ENCODE measurements around the gene NCKAP5.

NCKAP5 gene

DNA sequence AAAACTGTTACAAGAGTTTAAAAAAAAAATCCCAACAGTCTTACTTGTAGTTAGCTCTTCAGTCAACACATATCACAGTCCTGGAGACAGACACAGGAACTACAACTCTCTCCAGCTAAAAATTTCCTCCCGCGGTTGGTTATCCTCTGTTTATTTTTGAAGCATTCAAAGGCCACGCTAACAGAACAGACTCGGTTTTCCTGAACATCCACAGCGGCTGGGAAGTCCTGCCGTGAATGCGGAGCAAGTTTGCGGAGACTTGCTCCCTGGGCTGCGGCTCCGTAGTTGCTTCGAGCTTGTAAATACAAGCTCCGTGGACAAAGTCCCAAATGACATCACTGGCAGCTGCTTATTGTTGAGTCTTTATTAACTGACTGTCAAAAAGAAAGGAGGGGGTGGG, at the start of gene NCKAP5:
Gene NCKAP5 (minus strand): TSS at position 292 of the 400 bp plus-strand sequence. CDS start 50,937 bp downstream, outside the sequence.
- DNase-seq (ENCODE audit: low read depth) = no peak

DNA sequence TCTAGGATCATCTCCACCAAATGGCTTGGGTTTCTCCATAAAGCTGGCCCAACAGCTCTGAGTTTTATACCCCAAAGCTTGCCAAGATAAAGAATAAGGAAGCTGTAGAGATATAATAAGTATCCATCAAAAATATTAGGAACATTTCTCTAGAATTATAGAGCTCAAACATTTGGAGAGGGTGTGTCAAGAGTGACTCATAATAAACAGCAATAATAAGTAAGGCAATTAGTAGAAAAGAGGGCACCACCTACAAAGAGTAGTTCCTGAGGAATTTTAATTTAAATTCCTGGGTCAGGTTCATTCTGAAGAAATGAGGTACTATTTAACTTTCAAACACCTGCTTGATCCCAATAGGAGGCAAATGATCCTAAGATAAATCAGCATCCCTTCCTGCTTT, 41.4 kb upstream of the NCKAP5 start:
- DNase-seq (ENCODE audit: low read depth) = no peak

DNA sequence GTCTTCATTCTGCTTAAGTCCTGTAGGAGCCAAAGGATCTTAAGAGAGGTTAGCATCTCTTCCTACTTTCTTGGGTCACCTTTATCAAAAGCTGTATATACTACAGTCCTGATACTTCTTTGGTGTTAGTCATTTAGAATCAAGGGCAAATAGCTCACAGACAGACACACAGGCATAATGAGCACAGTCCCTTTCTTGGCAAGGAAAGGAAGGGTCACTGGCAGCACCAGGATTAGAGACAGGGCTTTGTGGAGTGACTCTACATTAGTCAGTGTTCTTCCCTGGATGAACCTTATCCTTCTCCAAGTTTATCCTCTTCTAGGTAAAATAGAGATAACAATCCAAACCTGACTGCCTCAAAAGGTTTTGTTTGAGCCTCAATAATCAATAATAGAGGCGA, 40.0 kb upstream of the NCKAP5 start:
- no peak for DNase-seq (ENCODE audit: low read depth)

DNA sequence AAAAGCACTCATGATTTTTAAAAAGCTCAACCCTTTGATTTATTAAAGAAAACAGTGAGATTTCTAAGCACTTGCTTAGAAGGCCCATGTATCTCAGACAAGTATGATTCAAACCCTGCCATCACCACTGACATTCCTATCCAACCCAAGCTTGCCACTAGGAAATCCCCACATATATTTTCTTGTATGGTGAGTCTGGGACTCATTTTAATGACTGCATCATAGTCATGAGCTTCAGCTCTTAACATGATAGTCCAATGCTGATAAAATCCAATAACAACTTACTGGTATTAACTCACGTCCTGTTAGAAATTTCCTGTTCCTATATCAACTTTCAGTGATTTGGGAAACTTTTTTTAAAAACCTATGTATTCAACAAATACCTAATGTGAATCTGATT, 39.4 kb upstream of the NCKAP5 start:
- DNase-seq (ENCODE audit: low read depth) = no peak

DNA sequence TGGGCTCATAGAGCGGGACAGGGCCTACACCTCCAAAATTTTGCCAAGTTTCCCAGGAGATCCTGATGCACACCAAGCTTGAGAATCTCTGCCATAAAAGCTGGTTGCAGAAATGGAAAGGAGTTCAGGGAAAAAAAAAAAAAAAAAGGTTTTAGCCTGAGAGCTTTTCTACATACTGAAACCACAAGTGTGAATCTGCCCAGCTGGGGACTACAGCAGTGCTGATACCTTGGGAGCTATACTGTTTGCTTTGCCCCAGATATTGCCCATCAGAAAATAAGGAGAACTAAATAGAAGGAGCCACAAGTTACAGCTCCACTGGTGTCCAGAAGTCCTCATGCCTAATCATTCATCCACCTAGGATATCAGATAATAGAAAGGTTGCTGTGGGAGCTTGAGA, 38.4 kb upstream of the NCKAP5 start:
- DNase-seq (ENCODE audit: low read depth) = no peak

DNA sequence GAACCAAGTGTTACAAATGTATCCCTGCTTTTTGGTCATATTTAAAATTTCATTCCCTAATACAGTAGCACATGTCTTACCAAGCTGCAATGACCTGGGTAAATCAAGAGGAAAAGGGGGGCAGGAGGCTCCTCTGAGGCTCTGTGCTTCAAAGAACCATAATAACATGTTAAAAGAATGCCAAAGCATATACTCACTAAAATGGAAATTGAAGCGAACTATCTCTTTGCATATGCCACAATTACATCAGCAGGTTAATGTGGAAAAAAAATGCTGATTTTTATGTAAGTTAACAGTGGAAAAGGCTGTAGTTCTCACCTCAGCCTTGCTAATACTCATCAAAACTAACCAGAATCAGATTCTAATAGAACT, 37.5 kb upstream of the NCKAP5 start:
- no peak for DNase-seq (ENCODE audit: low read depth)

DNA sequence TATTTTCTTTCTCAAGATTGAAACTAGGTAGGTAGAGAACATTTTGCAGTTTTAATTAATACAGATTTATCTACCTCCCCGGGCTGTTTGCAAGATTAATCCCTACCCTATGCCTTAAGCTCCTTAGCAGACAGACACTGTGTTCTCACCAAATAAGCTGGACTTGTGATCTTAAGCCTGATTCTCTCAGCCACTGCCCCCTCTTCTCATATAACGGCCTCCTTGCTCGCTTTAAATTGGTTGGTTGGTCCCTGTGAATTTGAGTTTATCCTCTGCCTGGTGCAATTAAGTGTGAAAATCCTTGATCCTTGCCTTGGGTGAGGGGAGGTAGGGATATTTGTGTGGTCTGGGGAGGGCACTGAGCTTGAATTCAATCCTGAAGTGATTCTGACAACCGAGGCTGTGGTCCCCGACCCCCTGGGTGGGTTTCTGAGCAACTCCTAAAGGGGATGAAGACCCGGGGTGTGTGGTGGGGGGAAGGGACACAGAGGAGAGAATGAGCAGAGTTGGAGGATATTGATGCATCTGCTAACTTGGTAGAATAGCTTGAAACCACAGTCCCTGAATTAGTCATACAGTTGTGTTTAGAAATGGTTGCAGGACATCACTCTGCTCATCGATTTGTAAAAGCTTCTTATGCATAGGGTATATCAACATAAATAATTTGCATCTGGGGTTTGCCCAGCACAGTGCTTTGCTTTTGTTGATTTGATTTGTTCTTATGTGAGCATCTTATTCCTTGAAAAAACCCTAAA, 36.9 kb upstream of the NCKAP5 start:
- DNase-seq (ENCODE audit: low read depth) = no peak

DNA sequence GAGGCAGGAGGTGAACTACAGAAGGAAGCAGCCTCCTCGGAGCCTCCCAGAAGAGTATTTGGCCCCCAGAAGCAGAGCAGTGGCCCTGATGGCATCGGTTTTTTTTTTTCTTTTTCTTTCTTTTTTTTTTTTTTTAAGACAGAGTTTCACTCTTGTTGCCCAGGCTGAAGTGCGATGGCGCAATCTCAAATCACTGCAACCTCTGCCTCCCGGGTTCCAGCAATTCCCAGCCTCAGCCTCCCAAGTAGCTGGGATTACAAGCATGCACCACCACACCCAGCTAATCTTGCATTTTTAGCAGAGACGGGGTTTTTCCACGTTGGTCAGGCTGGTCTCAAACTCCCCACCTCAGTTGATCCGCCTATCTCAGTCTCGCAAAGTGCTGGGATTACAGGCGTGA, 34.8 kb upstream of the NCKAP5 start:
- DNase-seq (ENCODE audit: low read depth) = no peak

DNA sequence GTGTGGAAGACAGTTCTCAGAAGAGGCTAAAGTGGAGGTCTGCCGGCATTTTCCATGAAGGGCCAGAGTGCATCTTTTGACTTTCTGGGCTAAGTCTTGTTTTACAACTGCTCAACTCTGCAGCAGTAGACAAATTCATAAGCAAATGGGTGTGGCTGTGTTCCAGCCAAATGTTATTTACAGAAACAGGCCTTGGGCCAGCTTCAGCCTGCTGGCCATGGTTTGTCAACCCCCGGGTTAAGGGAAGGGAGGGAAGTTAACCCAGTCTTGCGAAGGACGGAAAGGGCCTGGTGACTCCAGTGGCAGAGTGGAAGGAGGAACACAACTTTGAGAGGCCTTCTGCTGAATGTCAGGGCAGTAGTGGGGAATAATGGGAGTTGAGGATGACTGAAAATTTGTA, 34.3 kb upstream of the NCKAP5 start:
- no peak for DNase-seq (ENCODE audit: low read depth)

DNA sequence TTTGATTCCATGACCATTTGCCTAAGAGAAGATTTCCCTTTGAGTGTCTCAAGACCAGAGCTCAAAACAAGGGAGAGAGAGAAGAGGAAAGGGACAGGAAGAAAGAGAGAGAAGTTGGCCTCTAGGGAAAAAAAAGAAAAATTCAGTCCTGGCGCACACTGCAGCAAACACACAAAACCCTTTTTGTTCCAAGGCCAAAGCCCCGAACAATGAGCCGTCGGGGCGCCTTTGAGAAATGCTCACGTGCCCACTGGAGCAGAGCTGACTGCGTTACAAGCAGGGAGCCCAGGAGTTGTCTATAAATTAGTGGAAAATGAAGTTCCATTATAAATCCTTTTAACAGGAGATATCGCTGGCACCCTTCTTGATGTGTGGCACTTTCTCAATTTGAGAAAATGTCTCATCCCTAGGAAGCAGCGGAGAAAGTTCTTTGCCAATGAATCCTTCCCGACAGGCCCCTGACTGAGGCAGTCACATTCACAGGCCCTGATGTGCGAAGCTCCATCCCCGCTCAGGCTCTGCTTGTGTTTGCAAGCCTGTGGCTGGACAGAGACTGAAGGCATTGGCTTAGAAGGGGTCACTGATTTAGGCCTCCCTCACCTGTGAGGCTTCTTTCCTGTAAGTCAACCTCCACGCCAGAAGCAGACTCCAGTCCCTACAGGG, 32.1 kb upstream of the NCKAP5 start:
- no peak for DNase-seq (ENCODE audit: low read depth)

DNA sequence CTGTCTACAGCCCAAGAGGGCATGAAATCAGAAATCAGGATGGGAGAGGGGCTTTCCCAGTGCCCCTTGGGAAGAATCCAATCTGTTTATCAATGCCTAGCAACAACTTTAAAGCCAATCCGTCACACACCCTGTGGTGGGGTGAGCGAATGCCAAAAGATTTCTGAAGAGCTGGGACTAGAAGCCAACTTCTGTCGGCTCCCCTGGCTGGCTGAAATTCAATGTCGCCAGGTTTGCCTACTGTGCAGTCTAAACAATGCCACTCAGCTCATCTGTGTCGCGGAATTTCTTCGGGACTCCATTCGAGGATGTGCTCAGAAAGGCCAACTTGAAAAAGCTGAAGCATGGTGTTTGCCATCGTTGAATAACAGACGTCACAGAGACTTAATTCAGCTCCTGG, 31.5 kb upstream of the NCKAP5 start:
- DNase-seq (ENCODE audit: low read depth) = no peak

DNA sequence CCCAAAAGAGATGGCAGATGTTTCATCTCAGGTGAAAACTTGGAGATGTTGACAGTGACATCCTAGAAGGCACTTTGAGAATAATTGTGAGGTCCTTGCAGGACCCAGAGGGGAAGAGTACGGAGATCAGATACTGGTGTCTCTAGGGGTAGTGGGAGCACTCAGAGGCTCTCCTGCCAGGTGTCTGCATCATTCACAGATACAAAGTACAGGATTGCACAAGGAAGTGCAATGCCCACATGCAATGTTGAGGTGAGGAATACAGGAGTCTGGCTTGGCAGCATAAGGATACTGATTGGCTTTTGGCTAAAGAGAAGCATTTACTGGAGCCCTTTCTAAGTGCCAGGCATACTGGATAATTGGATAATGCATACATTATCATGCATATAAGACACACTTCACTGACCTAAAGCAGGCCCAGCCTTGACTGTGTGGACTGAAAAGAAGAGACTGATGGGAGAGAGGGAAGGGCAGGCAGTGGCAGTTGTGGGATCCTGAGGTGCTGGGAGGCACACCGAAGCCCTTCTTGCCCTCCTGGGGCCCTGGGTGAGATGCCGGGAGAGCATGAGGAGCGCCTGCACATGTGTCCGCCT, 31.0 kb upstream of the NCKAP5 start:
- DNase-seq (ENCODE audit: low read depth) = no peak

DNA sequence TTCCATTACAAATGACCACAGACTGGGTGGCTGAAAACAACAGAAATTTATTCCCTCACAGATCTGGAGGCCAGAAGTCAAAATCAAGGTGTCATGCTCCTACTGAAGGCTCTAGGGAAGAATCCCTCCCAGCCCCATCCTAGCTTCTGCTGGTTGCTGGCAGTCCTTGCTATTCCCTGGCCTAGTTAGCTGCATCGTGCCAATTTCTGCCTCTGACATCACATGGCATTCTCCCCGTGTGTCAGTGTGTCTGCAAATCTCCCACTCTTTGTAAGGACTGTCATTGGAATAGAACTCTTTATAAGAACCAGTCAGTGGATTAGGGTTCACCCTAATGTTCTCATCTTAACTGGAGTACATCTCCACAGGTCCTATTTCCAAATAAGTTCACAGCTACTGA, 30.5 kb upstream of the NCKAP5 start:
- DNase-seq (ENCODE audit: low read depth) = no peak

DNA sequence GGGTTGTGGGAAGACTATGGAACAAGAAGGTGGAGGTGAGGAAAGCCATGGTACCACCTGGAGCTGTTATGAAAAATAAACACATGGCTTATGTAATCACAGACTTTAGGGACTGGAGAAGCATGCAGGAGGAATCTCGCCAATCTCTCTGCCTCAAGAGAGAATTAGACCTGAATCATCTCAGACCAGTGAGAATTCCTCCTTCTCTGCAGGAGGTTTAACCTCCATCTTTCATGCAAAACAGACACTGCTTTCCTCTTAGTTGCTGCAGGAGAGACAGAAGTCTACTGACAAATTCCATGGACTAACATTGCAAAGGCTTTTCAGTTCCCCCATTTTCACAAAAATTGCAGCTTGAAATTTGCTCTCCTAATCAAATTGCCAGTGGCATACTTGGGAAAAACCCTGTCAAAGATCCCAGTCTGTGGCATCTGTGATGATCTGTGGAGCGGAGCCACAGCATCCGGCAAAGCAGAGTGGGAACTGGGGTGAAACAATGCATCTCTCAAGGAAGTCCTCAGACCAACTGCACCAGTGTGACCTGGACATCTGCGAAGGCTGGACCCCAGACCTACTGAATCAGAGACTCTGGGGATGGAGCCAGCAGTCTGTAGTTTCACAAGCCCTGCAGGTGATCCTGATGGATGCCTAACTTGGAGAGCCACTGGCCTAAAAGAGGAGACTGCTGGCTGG, 28.6 kb upstream of the NCKAP5 start:
- no peak for DNase-seq (ENCODE audit: low read depth)

DNA sequence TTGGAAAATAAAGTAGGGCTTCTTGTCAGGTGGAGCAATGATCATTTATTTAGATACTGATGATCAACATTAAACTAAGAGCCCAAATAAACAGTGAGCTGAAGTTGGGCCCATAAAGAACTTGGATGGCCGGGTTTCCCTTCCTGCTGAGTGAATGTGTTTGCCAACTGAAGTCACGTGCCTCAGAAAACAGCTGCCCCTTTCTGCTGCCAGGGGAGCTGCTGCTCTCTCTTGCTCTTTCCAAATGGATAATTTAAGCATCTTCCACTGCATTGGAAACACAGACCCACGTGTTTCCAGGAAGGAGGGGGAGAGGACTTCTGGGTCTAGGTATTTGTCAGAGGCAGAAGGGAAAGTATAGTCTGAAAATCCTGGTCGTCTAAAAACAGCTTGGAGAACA, 22.9 kb upstream of the NCKAP5 start:
- DNase-seq (ENCODE audit: low read depth) = no peak

DNA sequence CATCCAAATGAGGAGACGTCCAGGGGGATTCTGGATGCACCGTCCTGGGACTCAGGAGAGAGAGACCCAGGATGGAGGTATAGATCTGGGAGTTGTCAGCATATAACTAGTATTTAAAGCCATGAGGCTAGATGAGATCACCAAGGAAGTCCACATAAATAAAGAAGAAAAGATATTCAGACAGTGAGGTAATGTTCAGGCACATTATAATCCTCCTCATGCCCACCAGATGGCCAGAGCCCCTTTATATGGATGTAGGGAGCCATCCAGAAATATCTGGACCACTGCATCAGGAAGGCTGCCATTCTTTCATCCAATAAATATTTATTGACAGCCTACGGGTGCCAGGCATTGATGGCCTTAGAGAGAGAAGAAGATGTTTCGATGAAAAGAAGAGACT, 21.2 kb upstream of the NCKAP5 start:
- no peak for DNase-seq (ENCODE audit: low read depth)

DNA sequence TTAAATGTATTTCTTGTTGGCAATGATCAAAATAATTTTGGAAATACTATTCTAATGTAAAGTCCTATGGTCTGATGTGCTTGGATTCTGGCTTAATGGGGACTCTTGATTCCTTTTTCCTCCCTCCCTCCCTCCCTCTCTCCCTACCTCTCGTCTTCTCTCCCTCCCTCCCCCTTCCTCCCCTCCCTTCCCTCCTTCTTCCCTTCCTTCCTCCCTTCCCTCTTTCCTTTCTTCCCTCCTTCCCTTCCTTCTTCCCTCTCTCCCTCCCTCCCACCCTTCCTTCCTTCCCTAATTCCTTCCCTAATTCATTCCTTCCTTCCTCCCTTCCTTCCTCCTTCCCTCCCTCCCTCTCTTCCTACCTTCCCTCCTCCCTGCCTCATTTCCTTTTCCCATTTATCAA, 19.9 kb upstream of the NCKAP5 start:
- DNase-seq (ENCODE audit: low read depth) = no peak

DNA sequence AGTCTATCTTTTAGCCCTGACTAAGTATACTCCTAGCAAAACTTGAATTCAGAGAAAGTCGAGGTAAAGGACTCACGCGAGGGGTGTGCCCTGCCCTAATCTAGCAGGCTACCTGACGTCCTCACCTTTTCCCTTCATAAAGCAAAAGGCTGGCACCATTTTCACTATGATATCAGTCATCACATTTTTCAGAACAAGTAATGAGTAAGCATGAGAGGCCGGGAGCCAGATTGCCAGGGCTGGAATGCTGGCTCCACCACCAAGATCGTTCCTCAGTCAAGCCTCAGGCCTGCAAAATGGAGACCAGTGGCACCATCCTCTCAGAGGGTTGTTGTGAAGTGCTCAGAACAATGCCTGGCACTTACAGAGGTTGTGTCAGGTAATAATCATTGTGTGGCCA, 18.7 kb upstream of the NCKAP5 start:
- DNase-seq (ENCODE audit: low read depth) = no peak

DNA sequence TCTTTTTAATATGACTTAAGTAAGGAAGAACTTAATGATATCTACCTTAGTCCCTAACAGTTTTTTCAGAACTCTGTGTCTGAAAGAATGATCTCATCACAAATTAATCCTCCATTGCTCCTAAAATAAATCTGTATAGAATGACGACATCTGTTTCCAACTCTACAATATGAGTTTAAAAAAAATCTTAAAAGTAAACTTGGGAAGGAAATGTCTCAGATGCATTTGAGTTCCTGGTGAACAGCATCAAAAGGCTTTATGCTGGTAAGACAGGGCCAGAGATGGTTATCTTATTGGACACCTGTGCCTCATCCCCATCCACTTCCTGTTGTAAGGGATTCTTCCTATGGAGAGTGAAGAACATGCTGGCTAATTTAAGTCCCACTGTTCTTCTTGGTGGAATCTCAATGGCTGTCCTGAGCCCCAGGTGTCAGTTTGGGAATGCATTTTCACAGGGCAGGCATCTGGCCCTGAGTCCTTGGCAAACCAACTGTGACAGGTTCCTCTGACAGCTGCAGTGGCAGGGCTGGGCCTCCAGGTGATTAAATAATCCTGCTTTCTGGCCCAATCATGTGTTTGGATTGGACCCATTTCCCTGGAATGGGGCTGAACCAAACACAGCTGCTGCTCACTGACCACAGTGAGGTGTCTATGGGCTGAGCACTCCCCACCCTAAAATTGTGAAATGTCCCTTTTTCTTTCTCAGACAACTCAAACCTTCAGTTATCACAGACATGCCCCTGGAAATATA, 12.9 kb upstream of the NCKAP5 start:
- no peak for DNase-seq (ENCODE audit: low read depth)

DNA sequence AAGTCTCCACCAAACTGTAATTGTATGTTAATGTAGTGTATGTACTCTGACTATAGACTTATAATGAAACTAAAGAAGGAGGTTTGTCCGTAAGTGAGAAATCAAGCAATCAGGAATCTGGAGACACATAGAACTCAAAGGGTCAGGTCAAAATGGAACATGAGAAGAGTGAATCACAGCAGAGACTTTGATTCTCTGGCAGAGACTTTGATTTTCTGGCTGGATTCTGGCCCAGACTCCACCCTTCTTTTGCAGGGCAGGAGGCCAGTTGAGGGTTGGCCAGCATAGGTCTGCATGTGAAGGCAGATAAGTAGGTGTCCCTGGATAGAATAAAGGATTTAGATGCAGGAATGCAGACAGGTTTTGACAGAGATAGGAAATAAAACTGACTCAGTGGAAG, 11.0 kb upstream of the NCKAP5 start:
- no peak for DNase-seq (ENCODE audit: low read depth)

DNA sequence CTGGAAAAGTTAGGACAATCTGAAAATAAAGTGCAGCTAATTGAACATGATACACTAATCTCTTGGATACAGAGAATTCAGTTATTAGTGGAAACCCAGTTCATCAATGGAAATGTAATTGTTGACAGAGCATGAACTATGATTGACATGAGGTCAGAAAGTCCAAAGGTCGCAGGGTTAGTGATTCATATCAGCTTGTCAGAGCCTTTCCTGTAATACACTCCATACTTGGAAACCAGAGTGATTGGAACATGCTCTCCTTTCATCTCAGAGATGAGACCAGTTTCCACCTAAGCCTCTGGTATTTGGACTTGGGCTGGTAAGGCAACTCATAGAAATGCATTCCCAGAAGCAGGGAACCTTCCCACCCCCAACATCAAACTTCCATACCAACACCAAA, 8.5 kb upstream of the NCKAP5 start:
- no peak for DNase-seq (ENCODE audit: low read depth)

DNA sequence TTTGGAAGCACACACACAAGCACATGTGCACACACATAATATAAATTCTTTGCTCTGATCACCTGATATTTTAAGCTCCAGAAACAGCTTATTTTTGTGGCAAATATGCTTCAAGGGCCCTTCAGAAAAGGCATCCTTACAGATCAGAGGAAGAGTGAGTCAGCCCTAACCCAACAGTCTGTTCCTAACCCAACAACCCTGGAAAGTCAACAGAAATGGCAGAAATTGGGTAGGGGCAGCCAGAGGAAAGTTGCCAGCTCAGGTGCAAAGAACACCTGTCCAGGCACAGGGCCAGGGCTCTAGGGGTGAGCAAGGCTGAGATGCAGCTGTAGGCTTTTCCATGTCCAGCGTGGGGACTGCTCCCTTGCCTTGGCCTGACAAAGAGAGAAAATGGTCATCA, 6.4 kb upstream of the NCKAP5 start:
- DNase-seq (ENCODE audit: low read depth) = no peak
